GM12891 (cell line): ENCODE results near the gene MYOC.
A peak's percentile ranks its signal among the peaks of the same experiment; 100 is the strongest.
"Not testable (repeated sequence)": the region's sequence is repeated elsewhere in the genome, so short reads cannot be mapped to it uniquely, and the experiment has no call there.

Source experiments
- DNase-seq: peaks from one replicate; pipeline ENCODE4 v3.0.0; 2011; ENCODE audit warnings: low spot score; ENCODE audit not compliant: insufficient read length
- FAIRE-seq: peaks from 2 replicates; lab custom pipeline; 2011; peaks lifted over from hg19 to GRCh38; lab: Jason Lieb, UNC
- PAX5 ChIP-seq: IDR thresholded peaks from 2 replicates; pipeline ENCODE4 v1.6.1; 2011; ENCODE audit warnings: low read length, moderate library complexity, mild to moderate bottlenecking; ENCODE audit not compliant: insufficient read depth, severe bottlenecking
- POLR2A ChIP-seq: IDR thresholded peaks from 2 replicates; pipeline ENCODE4 v1.6.1; 2011; ENCODE audit warnings: low read depth, low read length, control low read depth
- POLR2AphosphoS5 ChIP-seq: IDR thresholded peaks from 2 replicates; pipeline ENCODE4 v1.6.1; 2011; ENCODE audit warnings: low read depth, low read length, control low read depth
- POU2F2 ChIP-seq: IDR thresholded peaks from 2 replicates; pipeline ENCODE4 v1.6.1; 2011; ENCODE audit warnings: low read depth, mild to moderate bottlenecking, control low read depth, low read length, moderate library complexity
- SPI1 ChIP-seq: IDR thresholded peaks from 2 replicates; pipeline ENCODE4 v1.6.1; 2011; ENCODE audit warnings: low read depth, low read length, control low read depth
- TAF1 ChIP-seq: IDR thresholded peaks from 2 replicates; pipeline ENCODE4 v1.6.1; 2011; ENCODE audit warnings: low read depth, low read length, control low read depth

MYOC gene

DNA sequence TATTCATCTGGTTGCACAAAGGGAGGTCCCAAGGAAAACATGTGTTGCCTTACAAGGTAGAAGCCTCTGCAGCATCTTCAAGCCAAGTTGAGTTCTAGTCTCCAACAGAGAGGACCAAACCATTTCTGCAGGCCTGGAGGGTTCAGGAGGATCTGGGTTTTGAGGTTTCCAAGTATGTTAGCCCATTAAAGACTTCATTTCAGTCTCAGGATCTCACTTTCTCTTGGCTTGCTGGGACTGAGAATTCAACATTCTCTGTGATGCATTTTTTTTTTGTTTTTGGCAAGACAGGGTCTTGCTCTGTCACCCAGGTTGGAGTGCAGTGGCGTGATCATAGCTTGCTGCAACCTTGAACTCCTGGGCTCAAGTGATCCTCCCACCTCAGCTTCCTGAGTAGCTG, 39.2 kb downstream of the MYOC start:
- no peak for TF ChIP-seq POU2F2
- TF ChIP-seq POLR2A = no peak
- no peak for TF ChIP-seq SPI1
- no peak for TF ChIP-seq PAX5
- no peak for TF ChIP-seq TAF1
- no peak for TF ChIP-seq POLR2AphosphoS5
- FAIRE-seq (no peak), DNase-seq (no peak)

DNA sequence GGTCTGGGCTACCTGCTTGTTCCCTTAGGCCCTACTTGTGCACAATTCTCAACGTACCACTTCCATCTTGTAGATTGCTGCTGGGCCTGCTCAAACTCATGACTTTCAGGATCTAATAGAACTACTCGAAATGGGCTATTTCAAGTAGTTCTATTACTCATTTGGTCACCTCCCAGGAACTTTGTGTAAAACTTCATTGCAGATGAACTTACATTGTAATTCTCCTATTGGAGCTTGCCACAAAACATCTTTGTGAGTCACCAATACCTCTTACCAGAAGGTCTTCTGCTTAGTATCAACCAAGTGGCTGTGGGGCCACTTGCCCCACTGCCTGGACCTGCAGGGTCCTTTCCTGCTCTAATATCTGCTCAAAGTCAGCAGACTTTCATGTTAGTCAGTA, 41.2 kb downstream of the MYOC start:
- TF ChIP-seq POU2F2 = no peak
- TF ChIP-seq POLR2AphosphoS5 = no peak
- TF ChIP-seq TAF1 = no peak
- TF ChIP-seq SPI1 = no peak
- no peak for TF ChIP-seq PAX5
- TF ChIP-seq POLR2A = no peak
- no peak for DNase-seq
- FAIRE-seq = no peak

DNA sequence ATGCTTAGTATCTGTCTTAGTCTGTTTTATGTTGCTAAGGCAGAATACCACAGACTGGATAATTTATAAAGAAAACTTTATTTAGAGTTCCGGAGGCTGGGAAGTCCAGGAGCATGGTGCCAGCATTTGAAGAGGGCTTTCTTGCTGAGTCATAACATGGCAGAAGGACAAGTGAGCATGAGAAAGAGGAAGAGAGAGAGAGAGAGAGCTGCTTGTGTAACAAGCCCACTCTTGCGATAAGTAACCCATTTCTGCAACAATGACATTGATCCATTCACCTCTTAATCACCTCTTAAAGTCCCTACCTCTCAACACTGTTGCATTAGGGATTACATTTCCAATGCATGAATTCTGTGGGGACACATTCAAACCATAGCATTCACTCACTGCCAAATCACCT, 42.1 kb downstream of the MYOC start:
- FAIRE-seq (peak; percentile 83), DNase-seq (no peak)
- no peak for TF ChIP-seq POU2F2
- peak; percentile 90 for TF ChIP-seq SPI1

GRCh38 chr1:171606402-171606941, 46.0 kb downstream of the MYOC start:
- DNase-seq (no peak), FAIRE-seq (no peak)
- TF ChIP-seq POU2F2 (no peak), POLR2AphosphoS5 (no peak), SPI1 (no peak)

- not testable (repeated sequence) for FAIRE-seq, DNase-seq
These were observed 49.4 kb downstream of the MYOC start for GRCh38 chr1:171603042-171603441.

DNA sequence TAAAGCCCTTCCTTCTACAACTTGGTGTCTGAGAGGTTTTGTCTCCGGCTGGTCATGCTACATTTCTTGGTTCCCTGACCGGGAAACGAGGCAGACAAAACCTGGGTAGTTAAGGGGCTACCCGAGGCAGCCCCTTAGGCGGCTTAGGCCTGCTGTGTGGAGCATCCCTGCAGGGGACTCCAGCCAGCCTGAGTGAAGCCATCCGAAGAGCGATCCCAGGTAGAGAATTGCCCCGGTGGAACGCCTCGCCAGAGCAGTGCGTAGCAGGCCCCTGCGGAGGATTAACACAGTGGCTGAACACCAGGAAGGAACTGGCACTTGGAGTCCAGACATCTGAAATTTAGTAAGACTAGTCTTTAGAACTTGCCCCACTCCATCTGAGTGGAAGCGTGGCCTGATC, 51.6 kb downstream of the MYOC start:
- TF ChIP-seq POLR2AphosphoS5 (no peak), SPI1 (no peak), POLR2A (no peak), POU2F2 (no peak), TAF1 (no peak), PAX5 (no peak)
- FAIRE-seq (no peak), DNase-seq (no peak)

DNA sequence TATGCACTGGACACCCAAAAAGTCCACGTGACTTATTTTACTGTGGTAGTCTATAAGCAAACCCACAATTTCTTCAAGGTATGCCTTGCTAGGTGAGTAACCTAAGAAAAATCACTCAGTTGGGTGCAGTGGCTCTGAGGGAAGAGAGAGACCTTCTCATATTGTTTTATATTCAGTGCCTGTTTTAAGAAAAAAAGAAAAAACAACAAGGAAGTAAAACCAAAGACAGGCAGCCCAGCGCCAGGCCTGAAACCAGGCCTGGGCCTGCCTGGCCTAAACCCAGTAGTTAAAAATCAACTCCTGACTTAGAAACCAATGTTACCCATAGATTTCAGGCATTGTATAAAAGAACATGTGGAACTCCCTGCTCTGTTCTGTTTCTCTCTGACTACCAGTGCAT, 52.2 kb downstream of the MYOC start:
- FAIRE-seq, DNase-seq: not testable (repeated sequence)

GRCh38 chr1:171597203-171597602, 55.3 kb downstream of the MYOC start:
- no peak for FAIRE-seq
- TF ChIP-seq TAF1 (no peak), SPI1 (no peak), PAX5 (no peak), POU2F2 (no peak), POLR2A (no peak)
- no peak for DNase-seq

DNA sequence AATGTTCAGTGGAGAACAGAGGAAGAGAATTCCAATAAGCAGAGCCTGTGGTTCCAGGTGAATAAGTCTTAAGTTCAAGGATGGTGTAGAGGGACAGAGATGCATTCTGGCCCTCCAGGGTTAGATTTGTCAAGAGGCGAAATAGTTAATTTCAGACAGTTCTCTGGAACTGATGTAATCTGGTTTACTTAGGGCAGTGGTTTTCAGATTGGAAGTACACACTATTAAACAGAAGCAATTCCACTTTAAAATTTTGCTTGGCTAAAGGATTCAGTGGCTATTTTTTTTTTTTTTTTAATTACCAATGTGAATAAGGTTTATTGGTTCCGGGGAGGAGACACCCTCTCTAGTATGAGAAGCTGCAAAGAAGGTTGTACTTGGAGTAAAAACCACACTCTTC, 55.8 kb downstream of the MYOC start:
- no peak for DNase-seq
- no peak for FAIRE-seq
- TF ChIP-seq POU2F2 = no peak
- TF ChIP-seq PAX5 = no peak
- no peak for TF ChIP-seq TAF1
- TF ChIP-seq POLR2A = no peak
- no peak for TF ChIP-seq POLR2AphosphoS5
- TF ChIP-seq SPI1 = no peak

DNA sequence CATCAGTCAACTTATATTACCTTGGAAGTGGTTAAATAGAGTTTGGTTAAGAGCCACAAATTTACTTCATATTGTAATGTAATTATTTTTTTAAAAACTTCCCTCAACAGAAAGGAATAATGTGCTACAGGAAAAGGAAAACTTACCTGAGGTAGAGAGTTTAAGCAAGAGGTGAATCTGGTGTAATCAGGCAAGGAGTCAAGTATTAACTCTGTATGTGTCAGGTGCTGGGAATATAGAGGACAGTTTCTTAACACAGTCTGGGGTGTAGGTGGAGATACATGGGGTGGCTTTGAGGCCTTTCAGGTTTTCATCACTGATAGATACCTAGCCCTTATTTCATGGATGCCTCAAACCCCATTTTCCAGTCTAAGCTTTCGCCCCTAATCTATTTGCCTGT, 56.4 kb downstream of the MYOC start:
- FAIRE-seq = no peak
- no peak for TF ChIP-seq TAF1
- DNase-seq = no peak

GRCh38 chr1:171595324-171595723, 57.2 kb downstream of the MYOC start:
- FAIRE-seq = no peak
- no peak for DNase-seq
- TF ChIP-seq POLR2A = no peak
- TF ChIP-seq PAX5 = no peak
- no peak for TF ChIP-seq POLR2AphosphoS5
- TF ChIP-seq TAF1 = no peak
- no peak for TF ChIP-seq SPI1
- no peak for TF ChIP-seq POU2F2

DNA sequence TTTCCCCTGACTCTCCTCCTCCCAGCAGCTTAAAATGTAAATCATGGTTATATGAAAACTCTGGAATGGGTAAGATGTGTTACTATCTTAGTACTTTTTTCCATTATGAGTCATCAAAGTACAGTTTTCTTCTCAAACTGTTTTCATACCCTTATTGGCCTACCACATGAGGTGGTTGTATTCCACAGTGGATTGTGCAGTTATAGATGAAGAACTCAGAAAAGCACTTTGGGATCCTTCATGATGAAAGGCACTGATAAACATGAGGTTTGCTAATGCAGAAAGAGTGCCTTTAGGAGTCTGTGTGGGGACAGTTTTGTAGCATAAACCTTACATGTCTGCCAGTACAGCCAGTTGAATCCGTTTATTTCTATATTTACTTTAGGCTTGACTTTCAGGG, 62.5 kb downstream of the MYOC start:
- DNase-seq (no peak), FAIRE-seq (no peak)
- TF ChIP-seq POLR2A = no peak
- TF ChIP-seq SPI1 = no peak
- no peak for TF ChIP-seq PAX5
- TF ChIP-seq POU2F2 = no peak
- TF ChIP-seq TAF1 = no peak
- no peak for TF ChIP-seq POLR2AphosphoS5
